Mucosa of descending colon (tissue), 3 donors: ENCODE data around the gene STYXL1. TPM values are rescaled to one million over a fixed set of nuclear protein-coding genes. Genes with fewer than 3 reads are reported as not detected.

Source experiments
- ATAC-seq: fragments of 200-7000 bp; cut with Tn5 transposase; one replicate; pipeline ENCODE4 v1.9.1; 2020; ENCODE audit warnings: mild to moderate bottlenecking, moderate library complexity
- DNase-seq, 3 donors: peaks; one replicate each; pipeline ENCODE4 v3.0.0-alpha.2; 2020
- H3K36me3 ChIP-seq: fragments of 200-600 bp; one replicate; pipeline ENCODE4 v1.8.0; 2021; ENCODE audit warnings: low read depth, mild to moderate bottlenecking
- H3K4me1 ChIP-seq: fragments of 200-600 bp; one replicate; pipeline ENCODE4 v1.8.0; 2021; ENCODE audit warnings: low read depth, mild to moderate bottlenecking
- H3K4me3 ChIP-seq: fragments of 200-600 bp; one replicate; pipeline ENCODE4 v1.8.0; 2021; ENCODE audit warnings: mild to moderate bottlenecking
- H3K9me3 ChIP-seq: fragments of 200-600 bp; one replicate; pipeline ENCODE4 v1.8.0; 2021; ENCODE audit warnings: mild to moderate bottlenecking
- CTCF ChIP-seq: fragments of 200-600 bp; IDR thresholded peaks from one replicate; pipeline ENCODE4 v1.8.0; 2022; ENCODE audit warnings: antibody characterized with exemption, mild to moderate bottlenecking
- intact Hi-C, 2 donors: fragments of 100-400 bp; cut with DNase I in 1 of 2; cut with micrococcal nuclease in 1 of 2; formaldehyde crosslinking; loops; one replicate each; pipeline versions ENCODE4 v1.11.0 to v1.11.1; 2022; cut with DNase I, micrococcal nuclease
- total RNA-seq, 3 donors: library from RNA; stranded (reverse); fragmentation: NEBNext Ultra II Directional in 2 of 3; extraction: Animal tissue kit (Norgen Biotek cat#: 25700) in 2 of 3; gene quantifications; one replicate each; pipeline versions ENCODE4 v1.2.1 to v1.2.4, GENCODE V29; 2021 to 2023
- donor health status: DM: no; HTN: no; CAD: no; lungs with moderate emphysema.
- donor health status: DM: no; HTN: no; CAD: no.
- donor health status: DM: no; HTN: yes; CAD: no.

The STYXL1 gene
- total RNA-seq, 3 donors from 2014 or later: 31.1 to 36.0 (median 33.7) TPM

- Histone ChIP-seq H3K9me3 (no peaks in the 10 kb centered on the region), H3K4me3 (no peak overlapping the region), H3K4me1 (peaks cover 4% of the 10 kb centered on the region), H3K36me3 (no peaks in the 10 kb centered on the region)
- DNase-seq (no peak), ATAC-seq (no peak)
- intact Hi-C loops: no loop called here
- no peak for TF ChIP-seq CTCF
These were observed 79.2 kb downstream of the STYXL1 start for GRCh38 chr7:75968561-75969001.

- DNase-seq (no peak), ATAC-seq (no peak)
- no peak for TF ChIP-seq CTCF
- no peaks in the 10 kb centered on the region for H3K9me3 ChIP-seq
- intact Hi-C loops: no loop called here
- peaks cover 4% of the 10 kb centered on the region for H3K4me1 ChIP-seq
- H3K4me3 ChIP-seq: no peak overlapping the region
- H3K36me3 ChIP-seq: no peaks in the 10 kb centered on the region
These were observed 79.8 kb downstream of the STYXL1 start for GRCh38 chr7:75968012-75968411.

GRCh38 chr7:75967487-75967997, 80.3 kb downstream of the STYXL1 start:
- no peaks in the 10 kb centered on the region for H3K36me3 ChIP-seq
- peaks cover 4% of the 10 kb centered on the region for H3K4me1 ChIP-seq
- DNase-seq (no peak), ATAC-seq (peak; percentile 53)
- intact Hi-C loops: no loop called here
- TF ChIP-seq CTCF: no peak
- H3K9me3 ChIP-seq: no peaks in the 10 kb centered on the region
- H3K4me3 ChIP-seq: no peak overlapping the region

GRCh38 chr7:75967055-75967454, 80.7 kb downstream of the STYXL1 start:
- ATAC-seq (no peak), DNase-seq (no peak)
- intact Hi-C loops: no loop called here
- Histone ChIP-seq H3K4me3 (no peak overlapping the region), H3K4me1 (peaks cover 4% of the 10 kb centered on the region), H3K36me3 (no peaks in the 10 kb centered on the region), H3K9me3 (no peaks in the 10 kb centered on the region)
- no peak for TF ChIP-seq CTCF

GRCh38 chr7:75966190-75966961, 81.4 kb downstream of the STYXL1 start:
- H3K36me3 ChIP-seq: no peaks in the 10 kb centered on the region
- no peaks in the 10 kb centered on the region for H3K9me3 ChIP-seq
- no peak for TF ChIP-seq CTCF
- ATAC-seq (peak; percentile 43), DNase-seq (no peak)
- H3K4me3 ChIP-seq: no peak overlapping the region
- H3K4me1 ChIP-seq: peaks cover 4% of the 10 kb centered on the region
- intact Hi-C loops: no loop called here
